K562 (cell line): ENCODE data around the gene IGSF3. TPM values are rescaled to one million over a fixed set of nuclear protein-coding genes. Genes with fewer than 3 reads are reported as not detected.

Experiments
- ATAC-seq: fragments of 200-7000 bp; cut with Tn5 transposase; 3 replicates; pipeline ENCODE4 v1.9.1; 2020; ENCODE audit warnings: moderate library complexity
- BruUV-seq: library from RNA; stranded (reverse); fragments of 400-500 nt; replicated peaks from 2 replicates; lab custom pipeline; 2021; lab: Mats Ljungman, UMichigan
- CTCF ChIA-PET: fragments of 300-600 bp; formaldehyde crosslinking; extraction: SDS; loops from one replicate; lab custom pipeline; 2021; ENCODE audit warnings: low intra/inter-chr PET ratio; lab: Yijun Ruan, JAX
- POLR2A ChIA-PET: fragments of 300-600, 350-650 bp; sonication (Branson Sonifier 250); formaldehyde crosslinking; extraction: SDS; loops from one replicate; lab custom pipeline; 2021; ENCODE audit warnings: antibody characterized with exemption, inconsistent platforms; lab: Yijun Ruan, JAX
- DNase-seq, 4 experiments: peaks; one replicate each; pipeline versions ENCODE4 v3.0.0 to v3.0.0-alpha.2; 2011 to 2018; ENCODE audit warnings: low spot score in 3 of 4, mixed read lengths in 3 of 4; ENCODE audit errors: extremely low read depth in 1 of 4
- FAIRE-seq: peaks from 2 replicates; lab custom pipeline; 2011; peaks lifted over from hg19 to GRCh38; lab: Jason Lieb, UNC
- H2AFZ ChIP-seq: 2 replicates; pipeline ENCODE4 v1.6.0; 2011; ENCODE audit warnings: low read depth, low read length, control low read depth, inconsistent platforms
- H3K27ac ChIP-seq: fragments of 200-600 bp; 3 replicates; pipeline ENCODE4 v1.8.0; 2011; ENCODE audit warnings: low read depth, mild to moderate bottlenecking, control low read depth, inconsistent platforms, low read length, moderate library complexity, mixed read lengths; ENCODE audit errors: extremely low read depth
- H3K27me3 ChIP-seq, 2 experiments: fragments of 300-600 bp in 1 of 2; 2 replicates in 1 of 2; 3 replicates in 1 of 2; pipeline versions ENCODE4 v1.6.0 to v1.8.0; 2011; ENCODE audit warnings: inconsistent platforms in 2 of 2, low read length in 2 of 2, mild to moderate bottlenecking in 1 of 2, mixed read lengths in 1 of 2, moderate library complexity in 1 of 2; ENCODE audit not compliant: control insufficient read depth in 2 of 2, insufficient read depth in 2 of 2
- H3K36me3 ChIP-seq: fragments of 300-600 bp; 3 replicates; pipeline ENCODE4 v1.8.0; 2011; ENCODE audit warnings: mild to moderate bottlenecking, low read length, inconsistent platforms; ENCODE audit not compliant: control insufficient read depth, insufficient read depth
- H3K4me1 ChIP-seq, 2 experiments: fragments of 200-600 bp in 1 of 2; replicated peaks in 1 of 2; 2 replicates in 1 of 2; 3 replicates in 1 of 2; pipeline versions ENCODE4 v1.5.1 to v1.8.0; 2011; ENCODE audit warnings: inconsistent platforms in 2 of 2, low read length in 2 of 2, mild to moderate bottlenecking in 1 of 2, mixed read lengths in 1 of 2, moderate library complexity in 1 of 2; ENCODE audit not compliant: control insufficient read depth in 2 of 2, insufficient read depth in 2 of 2
- H3K4me2 ChIP-seq: 2 replicates; pipeline ENCODE4 v1.6.1; 2011; ENCODE audit warnings: low read length, control low read depth, inconsistent platforms, mixed read lengths; ENCODE audit not compliant: insufficient read depth
- H3K4me3 ChIP-seq: fragments of 200-600 bp; sonication (generic), shearing (Covaris generic); 2 replicates; pipeline ENCODE4 v1.5.1; 2016; ENCODE audit warnings: control low read depth, inconsistent platforms
- H3K79me2 ChIP-seq: fragments of 200-600 bp; 3 replicates; pipeline ENCODE4 v1.8.0; 2011; ENCODE audit warnings: low read length, inconsistent platforms; ENCODE audit not compliant: control insufficient read depth, insufficient read depth
- H3K9ac ChIP-seq, 2 experiments: 2 replicates each; pipeline versions ENCODE4 v1.6.0 to v1.6.1; 2011; ENCODE audit warnings: low read depth in 2 of 2, low read length in 2 of 2, control low read depth in 1 of 2, inconsistent platforms in 1 of 2, mild to moderate bottlenecking in 1 of 2, mixed read lengths in 1 of 2; ENCODE audit not compliant: insufficient read depth in 1 of 2
- H3K9me1 ChIP-seq: one replicate; pipeline ENCODE4 v1.6.0; 2011; ENCODE audit warnings: inconsistent platforms, mild to moderate bottlenecking, low read length, moderate library complexity; ENCODE audit not compliant: control insufficient read depth, insufficient read depth
- H3K9me3 ChIP-seq: replicated peaks from 2 replicates; pipeline ENCODE4 v1.5.1; 2011; ENCODE audit warnings: low read depth, low read length, inconsistent platforms; ENCODE audit not compliant: control insufficient read depth, insufficient read depth
- H4K20me1 ChIP-seq: replicated peaks from 2 replicates; pipeline ENCODE4 v1.6.1; 2011; ENCODE audit warnings: low read length, inconsistent platforms, mixed read lengths; ENCODE audit not compliant: control insufficient read depth, insufficient read depth
- BCOR ChIP-seq: fragments of 450-650 bp; IDR thresholded peaks from 2 replicates; pipeline ENCODE4 v1.6.1; 2016
- CBX8 ChIP-seq: fragments of 200-600 bp; sonication (generic); IDR thresholded peaks from 2 replicates; pipeline ENCODE4 v1.6.1; 2012; ENCODE audit warnings: borderline replicate concordance, mixed run types, low read depth, mild to moderate bottlenecking, moderate library complexity, mixed read lengths, low read length, control low read depth, inconsistent platforms; ENCODE audit not compliant: poor library complexity, severe bottlenecking; ENCODE audit errors: extremely low read depth
- KDM1A ChIP-seq, 2 experiments: fragments of 450-650 bp; IDR thresholded peaks; 2 replicates each; pipeline ENCODE4 v1.6.1; 2016; ENCODE audit warnings: mild to moderate bottlenecking in 2 of 2
- MAFG ChIP-seq: fragments of 450-650 bp; conservative IDR thresholded peaks from 2 replicates; pipeline ENCODE4 v1.6.1; 2016; ENCODE audit warnings: missing genetic modification characterization, missing compliant biosample characterization
- MAX ChIP-seq: sonication (generic); formaldehyde crosslinking; IDR thresholded peaks from 2 replicates; pipeline ENCODE4 v1.9.0; 2022; ENCODE audit warnings: mild to moderate bottlenecking, missing genetic modification reagents
- NCOA1 ChIP-seq: fragments of 450-650 bp; IDR thresholded peaks from 2 replicates; pipeline ENCODE4 v1.6.1; 2016; ENCODE audit warnings: low read depth
- NCOA4 ChIP-seq: fragments of 450-650 bp; IDR thresholded peaks from 2 replicates; pipeline ENCODE4 v1.6.1; 2018; ENCODE audit warnings: mild to moderate bottlenecking; ENCODE audit not compliant: partially characterized antibody
- NFE2 ChIP-seq: IDR thresholded peaks from 2 replicates; pipeline ENCODE4 v1.6.1; 2014; ENCODE audit warnings: antibody characterized with exemption, low read depth
- PBX2 ChIP-seq, 2 experiments: IDR thresholded peaks in 1 of 2; conservative IDR thresholded peaks in 1 of 2; 2 replicates each; pipeline ENCODE4 v1.6.1; 2016; ENCODE audit warnings: low read depth in 2 of 2, mild to moderate bottlenecking in 1 of 2, missing compliant biosample characterization in 1 of 2, missing genetic modification characterization in 1 of 2, moderate library complexity in 1 of 2
- RBM25 ChIP-seq: fragments of 200-400 bp; formaldehyde crosslinking; IDR thresholded peaks from 2 replicates; pipeline ENCODE4 v1.6.1; 2018; ENCODE audit warnings: low read length, low read depth, moderate library complexity; ENCODE audit not compliant: severe bottlenecking
- STAT6 ChIP-seq: sonication (generic); formaldehyde crosslinking; IDR thresholded peaks from 2 replicates; pipeline ENCODE4 v1.8.1; 2023; ENCODE audit warnings: mild to moderate bottlenecking, missing genetic modification reagents
- ZNF146 ChIP-seq: IDR thresholded peaks from one replicate; pipeline ENCODE4 v1.6.1; 2018; ENCODE audit warnings: missing compliant biosample characterization; ENCODE audit not compliant: unreplicated experiment
- ZNF274 ChIP-seq: IDR thresholded peaks from 2 replicates; pipeline ENCODE4 v1.6.1; 2011; ENCODE audit warnings: low read depth, mild to moderate bottlenecking, low read length, moderate library complexity, borderline replicate concordance
- ZNF384 ChIP-seq: IDR thresholded peaks from 2 replicates; pipeline ENCODE4 v1.6.1; 2012; ENCODE audit warnings: low read depth, low read length, improper control_type of control experiment
- ZNF77 ChIP-seq: fragments of 250-450 bp; sonication (Bioruptor Pico); IDR thresholded peaks from 2 replicates; pipeline ENCODE4 v1.5.0; 2020
- WGBS: fragments of 100-300 bp; shearing (Covaris generic); methylation state at CpG from one replicate; pipeline ENCODE4 v1.1.6; 2016; ENCODE audit warnings: low coverage, mixed read lengths; ENCODE audit not compliant: insufficient coverage; ENCODE audit errors: missing lambda C conversion rate; 5-methylcytosine and 5-hydroxymethylcytosine counted together
- in situ Hi-C: fragments of 300-500 bp; cut with MboI; formaldehyde crosslinking; loops from 4 replicates; pipeline ENCODE4 v1.15.0; 2018; ENCODE audit warnings: inconsistent platforms, mixed read lengths
- intact Hi-C: fragments of 100-400 bp; cut with micrococcal nuclease; formaldehyde crosslinking; loops from 2 replicates; pipeline ENCODE4 v1.14.2; 2022
- polyA plus RNA-seq, 8 experiments: library from polyadenylated mRNA; depleted of rRNA in 4 of 8; stranded (reverse) in 5 of 8; unstranded in 3 of 8; fragments of >200 nt; fragmentation: Nextera tagmentation in 2 of 8; fragmentation: Illumina TruSeq in 1 of 8; extraction: Ambion mirVana in 2 of 8; extraction: Trizol in 1 of 8; gene quantifications; 2 replicates each; pipeline versions ENCODE4 v1.2.1 to v1.2.3, GENCODE V29; 2011 to 2014; ENCODE audit warnings: inconsistent platforms in 1 of 8, missing spikeins in 1 of 8
- total RNA-seq, 7 experiments: library from RNA; depleted of rRNA in 6 of 7; stranded (reverse); fragments of >200 nt in 6 of 7; fragmentation: Illumina TruSeq in 2 of 7; extraction: Trizol in 2 of 7; gene quantifications; 2 replicates each; pipeline versions ENCODE4 v1.2.1 to v1.2.3, GENCODE V29; 2011 to 2021; ENCODE audit warnings: low replicate concordance in 1 of 7

Gene IGSF3
- total and polyA plus RNA-seq, 9 of the 15 experiments (the other 6 are each of a cell fraction or from before 2014, with no cell fraction given) = 1.1 to 15.0 (median 8.3) TPM

- peak; percentile 78 for TF ChIP-seq ZNF384
- 0 out of 4 replicates have a peak, but pooled peaks have one; percentile 7 to 18 for TF ChIP-seq KDM1A (IDR thresholded peaks at IDR 0.05)
- TF ChIP-seq MAX (CRISPR knock-in tag) = no peak
- peak; percentile 48 for TF ChIP-seq RBM25
- peak; percentile 24; the same call in 1 of the 2 replicates for TF ChIP-seq NFE2
- no peak for TF ChIP-seq STAT6 (CRISPR knock-in tag)
- no peak for TF ChIP-seq ZNF274
- TF ChIP-seq MAFG (tag) = 0 out of 2 replicates have a peak, but pooled peaks have one; percentile 18
- peak; percentile 45; the same call in 1 of the 2 replicates for TF ChIP-seq BCOR
- TF ChIP-seq ZNF146 (CRISPR knock-in tag) = no peak
- TF ChIP-seq PBX2 (CRISPR knock-in tag; IDR thresholded peaks at IDR 0.05; ENCODE audit: low read depth) = no peak
- peak; percentile 66; the same call in 1 of the 2 replicates for TF ChIP-seq PBX2 (tag; conservative IDR thresholded peaks at IDR 0.05; ENCODE audit: low read depth)
- no peak for TF ChIP-seq ZNF77 (CRISPR knock-in tag)
- no peak for TF ChIP-seq NCOA4
- TF ChIP-seq CBX8 = no peak
- no peak for TF ChIP-seq NCOA1
- TF ChIP-seq, all 486 proteins: peak for 7
- Histone ChIP-seq H3K4me1 (peaks cover 15 to 41% of the 10 kb centered on the region in 2 experiments), H3K4me2 (no peak overlapping the region), H3K9me3 (no peaks in the 10 kb centered on the region), H3K9ac (no peak overlapping the region), H3K27me3 (no peaks in the 10 kb centered on the region), H2AFZ (no peak overlapping the region), H3K9me1 (no peaks in the 10 kb centered on the region), H3K4me3 (no peak overlapping the region), H3K79me2 (no peaks in the 10 kb centered on the region), H3K27ac (no peak overlapping the region), H4K20me1 (no peaks in the 10 kb centered on the region), H3K36me3 (no peaks in the 10 kb centered on the region)
- no peak for ATAC-seq
- no TSS peak for BruUV-seq
- CTCF ChIA-PET = no interaction called here
- DNase-seq = no peak
- in situ Hi-C loops = no loop called here
- intact Hi-C loops = no loop called here
- FAIRE-seq = no peak
- 31% methylated on average over 7 of the region's 7 CpGs for WGBS
- POLR2A ChIA-PET = no interaction called here
Observed at GRCh38 chr1:116624040-116624439, 43.5 kb downstream of the IGSF3 start.
